Activated CD8-positive, alpha-beta T cell treated with anti-CD3 and anti-CD28 coated beads, Interleukin-2, amount 10 ng/mL, durations not matched to agents 7 days and 5 days (primary cell): ENCODE data around the gene KRT81. TPM values are rescaled to one million over a fixed set of nuclear protein-coding genes. Genes with fewer than 3 reads are reported as not detected.
"Not testable (repeated sequence)": the region's sequence is repeated elsewhere in the genome, so short reads cannot be mapped to it uniquely, and the experiment has no call there.

Source experiments
- ATAC-seq: fragments of 150-1000 bp; cut with Tn5 transposase; one replicate; pipeline ENCODE4 v1.10.0; 2021; ENCODE audit warnings: moderate library complexity
- CTCF ChIA-PET: fragments of 350-600 bp; sonication (Branson Sonifier 250); formaldehyde crosslinking; loops from one replicate; lab custom pipeline; 2021; ENCODE audit warnings: antibody characterized with exemption; lab: Charles Lee
- POLR2A ChIA-PET: fragments of 350-600 bp; sonication (Branson Sonifier 250); formaldehyde crosslinking; loops from one replicate; lab custom pipeline; 2021; ENCODE audit warnings: antibody characterized with exemption; lab: Charles Lee
- DNase-seq: peaks from one replicate; pipeline ENCODE4 v3.0.0-alpha.2; 2020
- H3K27ac Mint-ChIP-seq: one replicate; pipeline ENCODE4 v1.8.0; 2021; ENCODE audit warnings: mild to moderate bottlenecking, mixed read lengths
- H3K27me3 Mint-ChIP-seq: one replicate; pipeline ENCODE4 v1.8.0; 2021; ENCODE audit warnings: low read depth, mixed read lengths
- H3K36me3 Mint-ChIP-seq: one replicate; pipeline ENCODE4 v1.8.0; 2021; ENCODE audit warnings: low read depth, mixed read lengths
- H3K4me1 Mint-ChIP-seq: one replicate; pipeline ENCODE4 v1.8.0; 2021; ENCODE audit warnings: low read depth, mixed read lengths
- H3K4me3 Mint-ChIP-seq: one replicate; pipeline ENCODE4 v1.8.0; 2021; ENCODE audit warnings: mild to moderate bottlenecking, mixed read lengths
- H3K9me3 Mint-ChIP-seq: one replicate; pipeline ENCODE4 v1.8.0; 2022; ENCODE audit warnings: mixed read lengths; ENCODE audit not compliant: insufficient read depth
- total RNA-seq, 2 experiments: library from RNA; stranded (reverse); gene quantifications; one replicate each; pipeline ENCODE4 v1.2.3, GENCODE V29; 2021

KRT81 gene
- total RNA-seq, 2 experiments from 2014 or later: 0.29 to 0.42 TPM

DNA sequence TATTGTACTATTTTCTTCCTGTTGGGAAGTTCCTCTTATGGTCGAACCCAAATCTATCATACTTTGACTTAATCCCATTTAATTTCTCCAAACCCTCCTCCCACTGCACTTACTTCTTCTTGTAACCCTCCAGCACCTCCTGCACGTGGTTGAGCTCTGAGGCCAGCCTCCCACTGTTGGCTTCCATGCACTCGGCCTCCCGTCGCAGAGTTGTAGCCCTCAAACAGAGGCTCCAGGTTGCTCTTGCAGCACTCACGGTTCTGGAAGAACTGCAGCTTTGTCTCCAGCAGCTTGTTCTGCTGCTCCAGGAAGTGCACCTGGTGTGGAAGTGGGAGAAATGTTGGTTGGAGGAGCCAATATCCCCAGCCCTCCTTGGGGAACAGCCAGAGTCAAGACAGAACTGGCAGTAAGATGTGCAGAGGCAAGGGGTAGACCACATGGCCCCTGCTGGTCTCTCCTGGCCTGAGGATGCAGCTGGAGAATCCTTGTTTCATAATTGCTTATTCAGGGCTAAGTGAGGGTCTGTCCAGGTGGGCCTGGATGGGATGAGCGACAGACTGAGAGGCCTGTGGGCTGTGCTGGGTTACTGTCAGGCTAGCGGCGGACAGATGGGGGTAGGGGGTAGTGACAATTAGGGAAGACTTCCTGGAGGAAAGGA, 35.3 kb downstream of the KRT81 start:
- POLR2A ChIA-PET: no interaction called here
- Mint-ChIP-seq H3K4me1 (peaks cover 71% of the 10 kb centered on the region), H3K9me3 (no peaks in the 10 kb centered on the region), H3K27ac (no peak overlapping the region), H3K4me3 (no peak overlapping the region), H3K27me3 (peaks cover 33% of the 10 kb centered on the region), H3K36me3 (peaks cover 16% of the 10 kb centered on the region)
- ATAC-seq (no peak), DNase-seq (no peak)
- CTCF ChIA-PET: interaction anchor here (1.0 to 2.2 kb wide), 3 partner anchors 8 to 23 kb away, joined by 3 to 13 read pairs (median 5); no protein-coding TSS in a partner anchor

DNA sequence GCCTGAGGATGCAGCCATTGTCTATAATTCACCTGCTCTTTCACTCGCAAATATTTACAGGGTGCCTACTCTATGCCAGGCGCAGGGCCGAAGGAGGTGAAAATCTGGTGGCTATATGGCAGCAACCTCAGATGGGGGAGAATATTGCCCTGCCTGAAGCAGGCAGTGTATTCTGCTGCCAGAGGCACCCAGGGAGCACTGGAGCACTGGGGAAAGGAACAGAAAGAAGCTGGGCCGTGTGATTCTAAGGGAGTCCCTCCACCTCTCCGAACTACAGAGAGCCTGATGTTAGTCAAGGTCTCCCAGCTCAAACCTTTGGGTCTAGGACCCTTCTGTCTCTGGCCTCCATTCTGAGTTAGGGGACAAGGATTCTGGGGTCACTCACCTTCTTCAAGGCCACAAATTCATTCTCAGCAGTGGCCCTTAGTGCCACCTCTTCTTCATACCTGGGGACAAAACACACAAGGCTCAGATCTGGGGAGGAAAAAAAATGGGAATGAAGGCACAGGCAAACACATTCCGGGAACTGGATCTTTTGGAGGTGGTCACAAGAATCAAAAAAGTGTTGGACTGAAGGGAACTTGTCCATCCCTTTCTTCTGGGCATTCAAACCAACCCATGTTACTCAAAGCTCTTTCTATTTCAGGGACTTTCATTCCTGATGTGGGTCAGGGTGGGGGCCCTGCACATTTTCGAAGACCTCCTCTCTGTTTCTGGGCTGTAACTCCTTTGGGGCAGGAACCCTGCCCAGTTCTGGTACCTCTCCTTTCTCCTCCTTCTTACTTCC, 36.2 kb downstream of the KRT81 start:
- Mint-ChIP-seq H3K27ac (peak overlapping the region; percentile 60), H3K4me3 (no peak overlapping the region), H3K27me3 (peaks cover 33% of the 10 kb centered on the region), H3K36me3 (peaks cover 18% of the 10 kb centered on the region), H3K9me3 (no peaks in the 10 kb centered on the region), H3K4me1 (peaks cover 68% of the 10 kb centered on the region)
- CTCF ChIA-PET: interaction anchor here (0.9 to 2.2 kb wide), 5 partner anchors 9 to 39 kb away, joined by 3 to 13 read pairs (median 3); no protein-coding TSS in a partner anchor
- ATAC-seq (no peak), DNase-seq (no peak)
- POLR2A ChIA-PET: no interaction called here

GRCh38 chr12:52254180-52254964, 37.0 kb downstream of the KRT81 start:
- Mint-ChIP-seq H3K36me3 (peaks cover 25% of the 10 kb centered on the region), H3K27ac (peak overlapping the region; percentile 57), H3K9me3 (no peaks in the 10 kb centered on the region), H3K4me1 (peaks cover 68% of the 10 kb centered on the region), H3K4me3 (no peak overlapping the region), H3K27me3 (peaks cover 38% of the 10 kb centered on the region)
- DNase-seq (no peak), ATAC-seq (no peak)
- ChIA-PET POLR2A (no interaction called here), CTCF (interaction anchor here (0.9 to 1.7 kb wide), 4 partner anchors 9 to 39 kb away, joined by 3 to 4 read pairs (median 3); no protein-coding TSS in a partner anchor)

DNA sequence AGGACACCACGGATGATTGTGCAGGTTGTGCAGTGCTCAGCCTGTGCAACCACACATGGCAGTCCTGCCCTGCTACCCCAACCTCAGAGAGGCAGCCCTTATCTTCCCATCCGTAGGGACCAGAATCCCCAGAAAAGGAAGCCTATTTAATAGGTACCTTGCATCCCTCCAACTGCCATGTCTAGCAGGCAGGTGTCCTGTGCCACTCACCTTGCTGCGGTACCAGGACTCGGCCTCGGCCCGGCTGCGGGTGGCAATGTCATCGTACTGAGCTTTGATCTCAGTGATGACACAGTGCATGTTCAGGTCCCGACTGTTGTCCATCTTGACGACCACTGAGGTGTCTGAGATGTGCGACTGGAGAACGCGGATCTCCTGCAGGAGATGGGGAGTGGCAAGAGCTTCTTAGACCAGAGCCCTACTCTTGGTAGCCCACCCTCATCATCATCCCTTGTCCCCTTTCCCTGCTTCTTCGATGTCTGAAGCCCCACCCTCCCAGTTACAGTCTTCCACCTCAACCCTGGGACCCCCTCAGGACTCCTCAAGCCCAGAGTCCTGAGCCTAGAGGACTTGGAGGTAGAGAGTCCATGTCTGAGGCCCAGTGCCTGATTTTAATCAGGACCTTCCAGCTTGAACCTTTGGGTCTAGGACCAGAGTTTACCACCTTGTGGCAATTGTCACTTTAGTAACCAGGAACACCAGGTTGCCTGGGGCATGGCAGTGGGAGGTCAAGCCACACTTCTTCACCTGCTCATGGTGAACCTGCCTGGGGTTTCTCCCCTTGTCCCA, 37.7 kb downstream of the KRT81 start:
- H3K27me3 Mint-ChIP-seq: peaks cover 33% of the 10 kb centered on the region
- CTCF ChIA-PET: interaction anchor here (1.0 to 2.8 kb wide), 5 partner anchors 10 to 40 kb away, joined by 3 to 20 read pairs (median 4); no protein-coding TSS in a partner anchor
- POLR2A ChIA-PET: no interaction called here
- no peak overlapping the region for H3K4me3 Mint-ChIP-seq
- H3K9me3 Mint-ChIP-seq: no peaks in the 10 kb centered on the region
- no peak for ATAC-seq
- H3K36me3 Mint-ChIP-seq: peaks cover 25% of the 10 kb centered on the region
- no peak for DNase-seq
- peak overlapping the region; percentile 99 for H3K27ac Mint-ChIP-seq
- peaks cover 68% of the 10 kb centered on the region for H3K4me1 Mint-ChIP-seq

DNA sequence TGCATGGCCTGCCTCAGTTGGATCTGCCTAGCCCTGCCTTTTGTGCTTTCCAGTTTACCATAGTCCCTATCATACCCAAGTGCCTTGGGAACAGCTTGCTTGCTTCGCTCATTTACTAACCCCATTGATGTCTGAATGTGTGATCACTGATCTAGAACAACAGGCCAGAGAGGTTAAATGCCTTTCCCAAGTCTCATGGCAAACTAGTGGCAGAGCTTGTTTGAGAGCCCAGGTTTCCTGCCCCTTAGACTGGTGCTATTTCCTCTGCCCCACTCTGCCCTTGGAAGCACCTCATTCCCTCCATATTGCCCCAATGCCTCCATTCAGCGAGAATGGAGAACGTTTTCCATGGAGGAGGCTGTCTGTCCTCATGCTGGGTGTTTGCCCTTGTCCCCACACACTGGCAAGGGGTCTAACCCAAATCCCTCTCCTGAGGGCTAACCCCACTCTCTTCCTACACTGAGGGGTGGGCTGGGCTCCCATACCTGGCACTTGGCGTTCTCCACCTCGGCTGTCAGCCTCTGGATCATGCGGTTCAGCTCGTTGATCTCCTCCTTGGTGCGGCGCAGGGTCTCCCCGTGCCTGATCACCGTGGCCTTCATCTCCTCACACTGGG, 38.5 kb downstream of the KRT81 start:
- ChIA-PET CTCF (interaction anchor here (1.3 to 2.8 kb wide), 6 partner anchors 9 to 130 kb away, joined by 3 to 20 read pairs (median 4); no protein-coding TSS in a partner anchor), POLR2A (interaction anchor here (1.1 kb wide), 1 partner anchor 9 kb away, joined by 3 read pairs; no protein-coding TSS in a partner anchor)
- H3K27me3 Mint-ChIP-seq: peaks cover 30% of the 10 kb centered on the region
- peak overlapping the region; percentile 99 for H3K27ac Mint-ChIP-seq
- no peak for ATAC-seq
- H3K4me1 Mint-ChIP-seq: peaks cover 70% of the 10 kb centered on the region
- H3K4me3 Mint-ChIP-seq: no peak overlapping the region
- H3K9me3 Mint-ChIP-seq: no peaks in the 10 kb centered on the region
- no peak for DNase-seq
- peaks cover 25% of the 10 kb centered on the region for H3K36me3 Mint-ChIP-seq

- peaks cover 76% of the 10 kb centered on the region for H3K4me1 Mint-ChIP-seq
- DNase-seq, ATAC-seq, H3K9me3 Mint-ChIP-seq: not testable (repeated sequence)
- peak overlapping the region; percentile 51 for H3K4me3 Mint-ChIP-seq
- ChIA-PET POLR2A (interaction anchor here (0.7 to 1.1 kb wide), 3 partner anchors 8 to 30 kb away, joined by 3 read pairs; no protein-coding TSS in a partner anchor), CTCF (interaction anchor here (0.9 to 2.8 kb wide), 9 partner anchors 8 to 227 kb away, joined by 3 to 20 read pairs (median 8); no protein-coding TSS in a partner anchor)
- H3K27me3 Mint-ChIP-seq: peaks cover 30% of the 10 kb centered on the region
- peaks cover 25% of the 10 kb centered on the region for H3K36me3 Mint-ChIP-seq
- peak overlapping the region; percentile 99 for H3K27ac Mint-ChIP-seq
Measured at GRCh38 chr12:52252175-52252615, 39.1 kb downstream of the KRT81 start.

DNA sequence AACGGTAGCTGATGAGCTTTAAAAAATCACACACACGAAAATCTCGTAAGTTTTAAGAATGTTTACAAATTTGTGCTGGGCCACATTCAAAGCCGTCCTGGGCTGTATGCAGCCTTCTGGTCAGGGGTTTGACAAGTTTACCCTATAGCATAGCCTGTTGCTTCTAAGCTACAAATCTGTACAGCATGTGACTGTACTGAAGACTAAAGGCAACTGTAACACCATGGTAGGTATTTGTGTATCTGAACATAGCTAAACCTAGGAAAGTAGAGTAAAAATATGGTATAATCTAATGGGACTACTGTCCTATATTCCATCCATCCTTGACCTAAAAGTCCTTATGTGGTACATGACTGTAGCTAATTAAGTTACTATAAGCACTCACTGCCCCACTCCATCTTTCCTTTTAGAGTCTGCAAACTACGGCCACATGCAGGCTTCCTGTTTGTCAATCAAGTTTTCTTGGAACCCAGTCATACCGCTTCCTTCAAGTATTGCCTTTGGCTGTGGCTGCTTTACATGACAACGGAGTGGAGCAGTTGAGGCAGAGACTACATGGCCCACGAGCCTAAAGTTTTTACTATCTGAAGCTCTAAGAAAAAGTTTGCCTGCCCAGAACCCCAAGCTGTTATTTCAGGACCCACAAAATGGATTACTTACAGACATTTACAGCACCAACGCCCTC, 39.8 kb downstream of the KRT81 start:
- H3K27me3 Mint-ChIP-seq: peaks cover 26% of the 10 kb centered on the region
- H3K9me3 Mint-ChIP-seq: no peaks in the 10 kb centered on the region
- H3K4me3 Mint-ChIP-seq: peak overlapping the region; percentile 51
- ChIA-PET POLR2A (interaction anchor here (0.7 to 1.1 kb wide), 3 partner anchors 7 to 30 kb away, joined by 3 read pairs; no protein-coding TSS in a partner anchor), CTCF (interaction anchor here (0.7 to 2.8 kb wide), 11 partner anchors 8 to 226 kb away, joined by 3 to 20 read pairs (median 7); no protein-coding TSS in a partner anchor)
- ATAC-seq (peak; percentile 77), DNase-seq (peak; percentile 65)
- peak overlapping the region; percentile 99 for H3K27ac Mint-ChIP-seq
- peaks cover 80% of the 10 kb centered on the region for H3K4me1 Mint-ChIP-seq
- H3K36me3 Mint-ChIP-seq: peaks cover 25% of the 10 kb centered on the region

DNA sequence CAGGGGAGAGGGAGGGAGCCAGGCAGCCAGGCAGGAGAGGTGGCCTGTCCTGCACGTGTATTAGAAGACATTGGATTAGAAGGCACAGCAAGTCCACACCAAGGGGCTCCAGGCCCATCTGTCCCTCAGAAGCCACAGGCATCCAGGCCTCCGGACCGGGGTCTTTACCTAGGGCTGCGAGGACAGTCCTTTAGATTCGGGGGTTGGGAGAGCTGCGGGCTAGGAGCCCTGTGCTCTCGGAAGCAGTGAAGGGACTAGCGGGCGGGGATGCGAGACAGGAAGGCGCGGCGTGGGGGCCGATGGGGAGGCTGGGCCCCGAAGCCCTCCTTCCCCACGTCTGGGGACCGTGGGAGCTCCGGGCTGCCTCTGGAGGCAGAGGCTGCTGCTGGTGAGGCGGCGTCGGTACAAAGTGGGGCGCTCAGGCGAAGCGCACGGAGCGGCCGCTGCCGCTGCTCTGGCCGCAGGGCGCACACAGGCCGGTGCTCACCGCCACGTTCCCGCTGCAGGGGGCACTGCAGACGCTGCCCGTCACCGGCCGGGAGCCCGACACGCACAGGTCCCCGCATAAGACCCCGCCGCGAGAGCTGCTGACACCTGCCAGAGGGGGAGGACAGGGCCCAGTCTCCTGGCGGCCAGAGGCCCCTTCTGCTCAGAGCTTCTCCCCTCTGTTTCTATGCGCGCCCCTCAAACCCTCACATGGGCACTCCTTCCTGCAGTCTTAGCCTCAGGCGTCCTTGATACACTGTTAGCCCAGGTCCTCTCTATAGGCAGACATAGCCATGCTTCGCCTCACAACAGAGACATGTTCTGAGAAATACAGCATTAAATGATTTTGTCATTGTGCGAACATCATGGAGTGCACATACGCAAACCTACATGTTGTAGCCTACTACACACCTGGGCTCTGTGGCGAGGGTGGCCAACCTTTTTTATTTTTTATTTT, 41.0 kb downstream of the KRT81 start:
- CTCF ChIA-PET: interaction anchor here (0.7 to 2.8 kb wide), 6 partner anchors 10 to 225 kb away, joined by 3 to 20 read pairs (median 10); no protein-coding TSS in a partner anchor
- ATAC-seq: no peak
- H3K4me1 Mint-ChIP-seq: peaks cover 92% of the 10 kb centered on the region

DNA sequence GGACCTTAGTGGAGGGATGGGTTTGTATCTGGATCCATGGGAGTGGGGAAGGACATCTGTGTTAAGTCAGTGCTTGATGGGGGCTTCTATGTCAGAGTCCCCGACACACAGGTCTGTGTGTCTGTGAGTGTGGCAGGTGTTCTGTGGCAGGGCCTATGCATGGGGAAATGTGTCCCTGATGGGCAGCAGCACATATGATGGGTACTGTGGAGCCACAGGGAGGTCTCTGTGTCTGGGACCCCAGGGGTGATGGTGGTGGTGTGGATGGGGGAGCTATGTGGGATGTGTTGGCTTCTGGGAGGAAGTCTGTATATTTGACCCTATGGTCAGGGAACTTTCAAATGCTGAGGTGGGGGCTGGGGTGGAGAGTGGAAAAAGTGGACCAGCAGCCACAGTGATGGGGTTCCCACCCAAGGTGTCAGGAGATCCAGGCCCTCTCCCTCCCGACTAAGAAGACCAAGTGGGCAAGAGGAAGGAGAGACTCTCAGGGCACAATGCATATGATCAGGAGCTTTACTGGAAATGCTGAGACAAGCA, 41.8 kb downstream of the KRT81 start:
- ChIA-PET CTCF (no interaction called here), POLR2A (no interaction called here)
- Mint-ChIP-seq H3K4me3 (no peak overlapping the region), H3K9me3 (no peaks in the 10 kb centered on the region), H3K27me3 (peaks cover 8% of the 10 kb centered on the region), H3K27ac (peak overlapping the region; percentile 77), H3K36me3 (peaks cover 25% of the 10 kb centered on the region), H3K4me1 (peaks cover 94% of the 10 kb centered on the region)
- DNase-seq: no peak
- ATAC-seq: no peak

More for the DNA sequence above, 41.0 kb downstream of the KRT81 start:
- POLR2A ChIA-PET: no interaction called here
- DNase-seq: no peak
- Mint-ChIP-seq H3K36me3 (peaks cover 25% of the 10 kb centered on the region), H3K9me3 (no peaks in the 10 kb centered on the region), H3K4me3 (no peak overlapping the region), H3K27me3 (peaks cover 16% of the 10 kb centered on the region), H3K27ac (peak overlapping the region; percentile 77)
